ENCODE measurements around the gene XKR7. TPM values are rescaled to one million over a fixed set of nuclear protein-coding genes. Genes with fewer than 3 reads are reported as not detected.

Gene XKR7
- total and polyA plus RNA-seq, 10 of the 15 experiments (the other 5 are each of a cell fraction or from before 2014, with no cell fraction given), result not detected

GRCh38 chr20:31923388-31924331 is 44.3 kb upstream of the XKR7 start (continued):
- 0 out of 2 replicates have a peak, but pooled peaks have one; percentile 11 for TF ChIP-seq CREB1 (IDR thresholded peaks at IDR 0.05; ENCODE audit: low read depth)
- TF ChIP-seq CEBPB (IDR thresholded peaks at IDR 0.05; ENCODE audit: borderline replicate concordance in 1 of 2, low read depth in 2 of 2, low read length in 2 of 2), result no peak
- 0 out of 6 replicates have a peak, but pooled peaks of 1 of the 3 experiments have one; percentile 4 for TF ChIP-seq CTCF (IDR thresholded peaks at IDR 0.05 in 2 of 3, conservative IDR thresholded peaks at IDR 0.05 in 1 of 3; ENCODE audit: control insufficient read depth in 2 of 3, extremely low read depth in 1 of 3, insufficient read depth in 1 of 3, low read depth in 3 of 3, low read length in 3 of 3)
- peak in 1 of 2 experiments; percentile 82; a peak in 2 of 3 replicates for TF ChIP-seq EGR1 (IDR thresholded peaks at IDR 0.05; ENCODE audit: borderline replicate concordance in 1 of 2, low read depth in 2 of 2, low read length in 2 of 2)
- 0 out of 3 replicates have a peak, but pooled peaks have one; percentile 21 for TF ChIP-seq POU2F2 (IDR thresholded peaks at IDR 0.05; ENCODE audit: borderline replicate concordance, low read depth, low read length)
- peak; percentile 86 for TF ChIP-seq MTA2 (IDR thresholded peaks at IDR 0.05; ENCODE audit: low read depth)
- peak; percentile 45; the same call in 1 of the 2 replicates for TF ChIP-seq ZBED1 (IDR thresholded peaks at IDR 0.05; ENCODE audit: borderline replicate concordance)
- peak; percentile 83 for TF ChIP-seq EED (IDR thresholded peaks at IDR 0.05; ENCODE audit: low read depth)
- TF ChIP-seq HDAC6 (IDR thresholded peaks at IDR 0.05; ENCODE audit: unreplicated experiment), result no peak

Measured in GM12878 (cell line).